GM19467 (cell line): Measurements from ENCODE around the gene GIPC3.
"Not testable (repeated sequence)": the region's sequence is repeated elsewhere in the genome, so short reads cannot be mapped to it uniquely, and the experiment has no call there.

ENCODE experiments used
- ATAC-seq: cut with Tn5 transposase; IDR thresholded peaks from one replicate; pipeline ENCODE4 v1.9.1; 2021; ENCODE audit warnings: mild to moderate bottlenecking, moderate library complexity; ENCODE audit not compliant: unreplicated experiment

The GIPC3 gene

GRCh38 chr19:3550947-3551791 is 34.1 kb upstream of the GIPC3 start:
- ATAC-seq: no peak

DNA sequence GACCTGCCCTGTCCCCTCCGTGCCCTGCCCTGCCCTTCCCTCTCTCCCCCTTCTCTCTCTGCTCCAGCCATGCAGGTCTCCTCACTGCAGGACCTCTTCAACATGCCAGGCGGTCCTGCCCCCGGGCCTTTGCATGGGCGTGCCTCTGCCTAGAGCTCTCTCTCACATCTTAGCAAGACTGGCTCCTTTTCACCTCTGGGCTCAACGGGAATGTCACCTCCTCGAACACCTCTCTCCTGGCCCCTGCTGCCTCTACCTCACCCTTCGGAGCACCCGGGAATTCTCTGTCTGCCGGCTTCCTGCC is 33.5 kb upstream of the GIPC3 start:
- no peak for ATAC-seq

- no peak for ATAC-seq
Measured at GRCh38 chr19:3554254-3555083, 30.8 kb upstream of the GIPC3 start.

GRCh38 chr19:3555653-3556422 is 29.4 kb upstream of the GIPC3 start:
- ATAC-seq: no peak

DNA sequence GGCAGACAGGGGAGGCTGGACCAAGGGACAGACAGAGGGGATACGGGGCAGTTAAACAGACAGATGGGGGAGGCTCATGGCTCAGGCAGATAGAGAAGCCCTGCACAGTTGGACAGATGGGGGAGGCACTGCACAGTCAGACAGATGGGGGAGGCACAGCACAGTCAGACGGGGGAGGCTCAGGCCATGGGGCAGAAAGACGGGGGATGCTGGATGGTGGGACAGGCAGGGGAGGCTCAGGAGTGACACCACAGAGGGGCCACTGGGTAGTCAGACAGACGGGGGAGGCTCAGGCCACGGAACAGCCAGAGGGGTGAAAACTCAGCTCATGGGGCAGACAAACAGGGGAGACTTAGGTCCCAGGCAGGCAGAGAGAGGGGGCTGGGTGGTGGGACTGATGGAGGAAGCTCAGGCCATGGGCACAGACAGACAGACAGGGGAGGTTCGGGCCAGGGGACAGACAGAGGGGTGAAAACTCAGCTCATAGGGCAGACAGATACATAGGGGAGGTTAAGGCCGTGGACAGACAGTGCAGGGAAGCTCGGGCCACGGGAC is 28.8 kb upstream of the GIPC3 start:
- ATAC-seq: no peak

DNA sequence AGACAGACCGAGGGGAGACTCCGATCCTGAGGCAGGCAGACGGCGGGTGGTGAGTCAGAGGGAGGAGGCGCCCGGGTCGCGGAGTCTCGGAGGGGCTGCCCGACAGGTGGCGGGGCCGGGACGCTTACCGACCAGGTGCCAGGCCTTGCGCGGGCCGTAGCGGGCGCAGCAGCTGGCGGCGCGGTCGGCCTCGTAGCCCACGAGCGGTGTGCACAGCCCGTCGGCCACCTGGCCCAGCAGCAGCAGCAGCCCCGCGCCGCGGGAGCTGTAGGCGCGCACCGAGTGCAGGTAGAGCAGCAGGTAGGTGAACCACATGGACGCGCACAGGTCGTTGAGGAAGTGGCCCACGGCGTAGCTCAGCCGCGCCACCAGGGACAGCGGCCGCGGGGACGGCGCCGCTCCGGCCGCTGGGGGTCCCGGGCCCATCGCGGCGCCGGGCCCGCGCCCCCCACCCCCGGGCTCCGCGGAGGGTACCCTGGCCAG is 28.3 kb upstream of the GIPC3 start:
- ATAC-seq: peak; percentile 24

DNA sequence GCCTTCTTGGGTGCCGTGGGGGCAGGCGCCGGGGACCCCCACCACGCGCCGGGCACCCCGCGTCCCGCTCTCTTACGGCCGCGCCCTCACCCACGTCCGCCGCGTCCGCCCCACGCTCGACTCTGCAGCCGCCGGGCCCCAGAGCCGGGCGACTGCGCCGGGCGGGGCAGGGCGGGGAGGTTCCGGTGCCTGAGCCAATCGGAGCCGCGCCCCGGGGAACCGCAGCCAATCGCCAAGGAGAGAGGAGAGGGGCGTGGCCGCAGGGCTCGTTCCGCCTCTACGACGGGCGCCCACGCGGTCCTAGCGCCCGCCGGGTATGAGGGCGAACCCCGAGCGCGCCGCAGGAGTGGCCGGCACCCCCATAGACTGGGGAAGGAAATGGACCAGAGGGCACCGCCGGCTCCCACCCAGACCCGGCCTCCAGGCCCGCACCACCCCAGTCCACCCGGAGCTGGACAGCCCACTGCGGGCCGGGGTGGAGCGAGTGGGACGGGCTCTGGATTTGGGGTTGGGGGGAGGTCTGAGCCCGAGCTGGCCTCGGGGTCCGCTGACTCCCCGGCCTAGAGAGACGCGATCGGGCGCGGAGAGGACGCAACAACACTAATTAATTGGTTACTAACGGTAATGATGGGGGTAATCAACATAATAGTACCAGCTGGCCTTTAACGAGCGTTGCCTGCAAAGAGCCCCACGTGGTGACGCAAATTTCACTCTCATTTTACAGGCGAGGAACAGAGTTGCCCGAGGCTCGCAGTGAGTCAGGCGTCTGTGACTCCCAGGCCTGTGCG is 27.6 kb upstream of the GIPC3 start, which contains the start of gene MFSD12:
Gene MFSD12, minus strand, starts transcription at position 126 of the 788 bp plus-strand sequence. CDS start 183 bp downstream, outside the sequence.
- ATAC-seq: peak; percentile 82

GRCh38 chr19:3563709-3564524 is 21.4 kb upstream of the GIPC3 start:
- ATAC-seq: no peak

DNA sequence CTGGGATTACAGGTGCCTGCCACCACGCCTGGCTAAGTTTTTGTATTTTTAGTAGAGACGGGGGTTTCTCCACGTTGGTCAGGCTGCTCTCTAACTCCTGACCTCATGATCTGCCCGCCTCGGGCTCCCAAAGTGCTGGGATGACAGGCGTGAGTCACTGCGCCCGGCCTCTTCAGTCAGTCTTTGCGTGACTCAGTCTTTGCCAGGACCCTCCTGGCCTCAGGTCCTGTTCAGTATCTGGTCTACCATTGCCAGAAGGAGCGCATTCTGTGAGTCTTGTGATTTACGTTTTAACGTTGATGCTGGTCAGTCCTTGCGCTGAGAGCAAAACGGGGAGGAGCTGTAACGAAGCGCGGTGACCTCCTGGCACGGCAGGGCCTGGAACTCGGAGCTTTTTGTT is 20.1 kb upstream of the GIPC3 start:
- no peak for ATAC-seq

DNA sequence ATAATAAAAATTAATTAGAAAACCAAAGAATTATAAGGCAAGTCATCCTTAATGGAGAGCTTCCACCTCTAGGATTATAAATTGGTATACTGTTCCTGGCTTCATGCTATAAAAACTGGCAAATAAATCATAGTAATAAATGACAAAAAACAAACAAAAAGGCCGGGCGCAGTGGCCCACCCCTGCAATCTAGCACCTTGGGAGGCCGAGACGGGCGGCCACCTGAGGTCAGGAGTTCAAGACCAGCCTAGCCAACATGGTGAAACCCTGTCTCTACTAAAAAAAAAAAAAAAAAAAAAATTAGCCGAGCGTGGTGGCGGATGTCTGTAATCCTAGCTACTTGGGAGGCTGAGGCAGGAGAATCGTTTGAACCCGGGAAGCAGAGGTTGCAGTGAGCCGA is 15.2 kb upstream of the GIPC3 start:
- ATAC-seq: not testable (repeated sequence)

DNA sequence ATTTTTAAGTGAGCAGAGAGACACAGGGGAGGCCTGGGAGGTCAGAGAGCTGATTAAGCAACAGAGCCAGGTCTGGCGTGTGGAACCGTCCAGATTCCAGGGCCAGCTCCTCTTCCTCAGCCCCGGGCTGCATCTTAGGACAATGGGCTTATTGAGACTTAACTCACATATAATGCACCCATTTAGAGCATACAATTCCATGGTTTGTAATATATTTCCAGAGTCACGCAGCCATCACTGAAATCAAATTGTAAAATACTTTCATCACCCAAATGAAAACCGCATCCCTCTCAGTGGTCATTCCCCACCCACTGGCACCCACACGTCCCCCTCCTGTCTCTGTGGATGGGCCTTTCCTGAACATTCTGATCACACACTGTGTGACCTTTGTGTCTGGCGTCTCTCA is 14.7 kb upstream of the GIPC3 start:
- ATAC-seq: no peak

DNA sequence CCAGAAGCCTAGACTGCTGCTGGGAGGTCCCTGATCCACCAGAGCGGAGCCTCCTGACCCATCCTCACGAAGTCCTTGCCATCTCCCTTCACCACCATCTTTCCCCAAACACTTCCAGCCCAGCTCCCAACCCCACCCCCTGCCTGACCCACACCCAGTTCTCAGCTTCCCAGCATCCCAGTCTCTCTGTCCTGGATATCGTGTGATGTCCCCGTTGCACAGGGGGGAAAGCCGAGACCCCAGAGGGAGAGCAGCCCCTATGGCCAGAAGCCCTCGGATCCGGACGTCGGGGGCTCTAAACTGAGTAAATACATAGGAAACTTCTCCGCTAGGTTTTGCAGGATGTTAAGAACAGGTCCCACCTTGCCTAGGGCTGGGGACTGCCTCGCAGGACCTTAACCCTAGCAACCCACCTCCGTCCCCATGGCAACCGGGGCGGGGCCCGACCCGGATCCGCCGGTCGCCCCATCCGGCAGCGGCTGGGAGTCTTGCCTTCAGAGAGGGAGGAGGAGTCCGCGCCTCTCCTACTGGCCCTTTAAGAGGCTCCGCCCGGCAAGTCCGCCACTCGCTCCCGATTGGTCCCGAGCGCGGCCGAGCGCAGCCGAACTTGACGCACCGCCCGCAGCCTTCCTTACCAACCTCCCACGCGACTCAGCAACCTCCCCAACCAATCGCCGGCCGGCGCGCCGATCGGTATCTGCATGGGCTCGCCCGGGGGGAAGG is 13.0 kb upstream of the GIPC3 start:
- ATAC-seq: peak; percentile 91

- ATAC-seq: no peak
Measured at GRCh38 chr19:3572855-3573161, 12.5 kb upstream of the GIPC3 start, which contains the start of gene HMG20B. Gene HMG20B (plus strand): TSS chr19:3572944. CDS start chr19:3573310, 366 bp downstream.

GRCh38 chr19:3573162-3573857 is 12.0 kb upstream of the GIPC3 start:
- ATAC-seq: no peak

DNA sequence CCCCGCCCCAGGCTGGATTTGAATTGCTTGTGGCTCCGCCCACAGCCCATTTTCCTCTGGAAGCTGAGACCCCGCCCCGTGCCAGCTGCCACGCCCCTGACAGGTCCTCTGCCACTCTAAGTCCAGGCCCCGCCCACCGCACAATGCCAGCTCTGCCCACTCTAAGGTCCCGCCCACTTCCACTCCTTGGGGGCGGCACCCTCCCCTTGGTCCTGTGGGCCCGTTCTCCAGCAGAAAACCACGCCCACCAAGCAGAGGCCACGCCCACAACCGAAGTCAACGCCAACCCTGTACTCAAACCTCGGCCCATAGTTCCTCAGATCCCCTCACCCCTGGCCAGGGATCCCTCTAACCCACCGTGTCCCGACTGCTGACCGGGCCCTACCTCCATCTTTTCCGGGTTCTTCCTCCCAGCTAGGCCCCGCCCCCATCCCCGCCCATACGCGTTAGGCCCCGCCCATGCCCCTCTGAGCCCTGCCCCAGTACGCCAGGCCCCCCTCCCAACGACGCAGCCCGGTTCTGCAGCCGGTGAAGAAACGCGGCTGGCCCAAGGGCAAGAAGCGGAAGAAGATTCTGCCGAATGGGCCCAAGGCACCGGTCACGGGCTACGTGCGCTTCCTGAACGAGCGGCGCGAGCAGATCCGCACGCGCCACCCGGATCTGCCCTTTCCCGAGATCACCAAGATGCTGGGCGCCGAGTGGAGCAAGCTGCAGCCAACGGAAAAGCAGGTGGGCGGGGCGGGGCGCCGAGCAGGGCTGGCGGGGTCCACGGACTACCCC is 11.2 kb upstream of the GIPC3 start:
- ATAC-seq: no peak

DNA sequence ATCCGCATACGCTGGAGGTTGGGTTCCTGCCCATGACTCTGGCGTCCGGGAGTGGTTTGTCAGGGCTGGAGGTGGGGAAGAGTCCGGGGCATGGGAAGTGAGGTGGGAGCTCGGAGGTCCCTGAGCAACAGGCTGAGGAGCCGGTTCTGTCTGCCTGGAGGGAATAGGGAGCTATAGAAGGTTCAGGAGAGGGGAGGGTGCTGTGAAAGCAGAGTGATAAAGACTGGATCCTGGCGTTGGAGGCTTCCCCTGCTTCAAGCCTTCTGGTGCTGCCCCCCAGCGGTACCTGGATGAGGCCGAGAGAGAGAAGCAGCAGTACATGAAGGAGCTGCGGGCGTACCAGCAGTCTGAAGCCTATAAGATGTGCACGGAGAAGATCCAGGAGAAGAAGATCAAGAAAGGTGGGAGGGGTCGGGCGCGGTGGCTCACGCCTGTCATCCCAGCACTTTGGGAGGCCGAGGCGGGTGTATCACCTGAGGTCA is 10.0 kb upstream of the GIPC3 start:
- no peak for ATAC-seq
